ENCODE measurements around the gene KCNAB2.

- no peak for TF ChIP-seq REST (IDR thresholded peaks at IDR 0.05; ENCODE audit: insufficient read depth in 1 of 2, low read depth in 2 of 2, low read length in 2 of 2)
- no peak for TF ChIP-seq POLR2AphosphoS5 (IDR thresholded peaks at IDR 0.05; ENCODE audit: low read depth, low read length)
- TF ChIP-seq TAF1 (IDR thresholded peaks at IDR 0.05; ENCODE audit: borderline replicate concordance, insufficient read depth, low read length), result no peak
- no peak for TF ChIP-seq SIN3A (IDR thresholded peaks at IDR 0.05; ENCODE audit: borderline replicate concordance, insufficient read depth, low read length)
- no peak for TF ChIP-seq FOXP2 (optimal IDR thresholded peaks at IDR 0.05; ENCODE audit: borderline replicate concordance, extremely low read depth, extremely low read length, insufficient read depth)
Observed at GRCh38 chr1:6027591-6027990, 18.1 kb upstream of the KCNAB2 start.

All from PFSK-1 (cell line).